ENCODE data around the gene ERC1. TPM values are rescaled to one million over a fixed set of nuclear protein-coding genes. Genes with fewer than 3 reads are reported as not detected.

Gene ERC1
- total RNA-seq, 1 donor: 17.2 TPM

GRCh38 chr12:1497161-1497560 lies 506.1 kb downstream of the ERC1 start:
- no peak for DNase-seq (ENCODE audit: low read depth in 2 of 3, low spot score in 2 of 3)

GRCh38 chr12:1498199-1498740 lies 507.2 kb downstream of the ERC1 start:
- DNase-seq (ENCODE audit: low read depth in 2 of 3, low spot score in 2 of 3): no peak

GRCh38 chr12:1499351-1499750 lies 508.3 kb downstream of the ERC1 start:
- DNase-seq (ENCODE audit: low read depth in 2 of 3, low spot score in 2 of 3): no peak

- DNase-seq (ENCODE audit: low read depth in 2 of 3, low spot score in 2 of 3): no peak
Measured at GRCh38 chr12:1500095-1500801, 509.2 kb downstream of the ERC1 start.

GRCh38 chr12:1501001-1501400 lies 510.0 kb downstream of the ERC1 start:
- DNase-seq (ENCODE audit: low read depth in 2 of 3, low spot score in 2 of 3): no peak

GRCh38 chr12:1501695-1502378 lies 510.8 kb downstream of the ERC1 start:
- no peak for DNase-seq (ENCODE audit: low read depth in 2 of 3, low spot score in 2 of 3)

GRCh38 chr12:1502379-1502720 lies 511.3 kb downstream of the ERC1 start:
- no peak for DNase-seq (ENCODE audit: low read depth in 2 of 3, low spot score in 2 of 3)

GRCh38 chr12:1502831-1503230 lies 511.8 kb downstream of the ERC1 start:
- no peak for DNase-seq (ENCODE audit: low read depth in 2 of 3, low spot score in 2 of 3)

- DNase-seq (ENCODE audit: low read depth in 2 of 3, low spot score in 2 of 3): no peak
Measured at GRCh38 chr12:1503281-1503711, 512.3 kb downstream of the ERC1 start.

- peak in 1 of 3 donors; percentile 41 for DNase-seq (ENCODE audit: low read depth in 2 of 3, low spot score in 2 of 3)
Measured at GRCh38 chr12:1504304-1504894, 513.4 kb downstream of the ERC1 start.

- DNase-seq (ENCODE audit: low read depth in 2 of 3, low spot score in 2 of 3): no peak
Measured at GRCh38 chr12:1504895-1505311, 513.9 kb downstream of the ERC1 start.

- no peak for DNase-seq (ENCODE audit: low read depth in 2 of 3, low spot score in 2 of 3)
Measured at GRCh38 chr12:1505576-1505975, 514.6 kb downstream of the ERC1 start.

GRCh38 chr12:1507308-1507707 lies 516.3 kb downstream of the ERC1 start:
- DNase-seq (ENCODE audit: low read depth in 2 of 3, low spot score in 2 of 3): no peak

GRCh38 chr12:1509413-1510052 lies 518.5 kb downstream of the ERC1 start:
- no peak for DNase-seq (ENCODE audit: low read depth in 2 of 3, low spot score in 2 of 3)

GRCh38 chr12:1510056-1510812 lies 519.2 kb downstream of the ERC1 start:
- DNase-seq (ENCODE audit: low read depth in 2 of 3, low spot score in 2 of 3): no peak

GRCh38 chr12:1515010-1515409 lies 524.0 kb downstream of the ERC1 start:
- DNase-seq (ENCODE audit: low read depth in 2 of 3, low spot score in 2 of 3): no peak

- no peak for DNase-seq (ENCODE audit: low read depth in 2 of 3, low spot score in 2 of 3)
Measured at GRCh38 chr12:1515428-1515827, 524.4 kb downstream of the ERC1 start.

- DNase-seq (ENCODE audit: low read depth in 2 of 3, low spot score in 2 of 3): peak in 1 of 3 donors; percentile 28
Measured at GRCh38 chr12:1517007-1517406, 526.0 kb downstream of the ERC1 start.

GRCh38 chr12:1517734-1518525 lies 526.9 kb downstream of the ERC1 start:
- DNase-seq (ENCODE audit: low read depth in 2 of 3, low spot score in 2 of 3): no peak
